ENCODE measurements around the gene TTLL11.

GRCh38 chr9:122078557-122078956, 14.6 kb downstream of the TTLL11 start:
- no peak for TF ChIP-seq PATZ1 (CRISPR knock-in tag; IDR thresholded peaks at IDR 0.05; ENCODE audit: borderline replicate concordance)
- TF ChIP-seq ZFP30 (CRISPR knock-in tag; IDR thresholded peaks at IDR 0.05), result no peak
- TF ChIP-seq CREB5 (CRISPR knock-in tag; IDR thresholded peaks at IDR 0.05; ENCODE audit: low read depth), result no peak
- no peak for TF ChIP-seq TSHZ2 (CRISPR knock-in tag; IDR thresholded peaks at IDR 0.05)

Measured in SK-N-SH treated with all-trans-retinoic acid at 6 μM for 48 hours (cell line).